Tibial nerve (tissue), 4 donors: ENCODE measurements around the gene GPR153. TPM values are rescaled to one million over a fixed set of nuclear protein-coding genes. Genes with fewer than 3 reads are reported as not detected.

Experiments
- DNase-seq, 2 donors: peaks; one replicate each; pipeline ENCODE4 v3.0.0-alpha.2; 2019; ENCODE audit warnings: low spot score in 2 of 2
- H3K27ac ChIP-seq, 4 donors: fragments of 200-600 bp; sonication (generic) in 3 of 4; one replicate each; pipeline ENCODE4 v1.5.1; 2017 to 2019; ENCODE audit warnings: mild to moderate bottlenecking in 1 of 4
- H3K27me3 ChIP-seq, 2 donors: fragments of 200-600 bp; sonication (generic) in 1 of 2; one replicate each; pipeline versions ENCODE4 v1.5.1 to v1.6.0; 2017 to 2019
- H3K36me3 ChIP-seq, 3 donors: fragments of 200-600 bp; sonication (generic); one replicate each; pipeline ENCODE4 v1.5.1; 2018 to 2019
- H3K4me1 ChIP-seq, 4 donors: fragments of 200-600 bp; sonication (generic) in 3 of 4; one replicate each; pipeline ENCODE4 v1.5.1; 2017 to 2019
- H3K4me3 ChIP-seq, 4 donors: fragments of 200-600 bp; sonication (generic) in 3 of 4; one replicate each; pipeline ENCODE4 v1.5.1; 2017 to 2019; ENCODE audit warnings: mild to moderate bottlenecking in 1 of 4, moderate library complexity in 1 of 4
- H3K9me3 ChIP-seq, 4 donors: fragments of 200-600 bp; sonication (generic) in 3 of 4; one replicate each; pipeline ENCODE4 v1.5.1; 2017 to 2019
- CTCF ChIP-seq, 5 experiments: fragments of 200-600 bp in 3 of 5; fragments of 450-650 bp in 2 of 5; sonication (generic) in 3 of 5; IDR thresholded peaks; one replicate each; pipeline ENCODE4 v1.5.1; 2016 to 2019; ENCODE audit warnings: antibody characterized with exemption in 5 of 5, mild to moderate bottlenecking in 3 of 5, moderate library complexity in 2 of 5
- EP300 ChIP-seq, 2 donors: sonication (generic); formaldehyde crosslinking; IDR thresholded peaks; one replicate each; pipeline ENCODE4 v1.6.1; 2017; ENCODE audit warnings: antibody characterized with exemption in 2 of 2, mild to moderate bottlenecking in 1 of 2
- POLR2A ChIP-seq, 2 donors: fragments of 450-650 bp; IDR thresholded peaks; one replicate each; pipeline ENCODE4 v1.6.1; 2017; ENCODE audit warnings: antibody characterized with exemption in 2 of 2, mild to moderate bottlenecking in 2 of 2, moderate library complexity in 2 of 2
- WGBS, 2 donors: methylation state at CpG; one replicate each; pipeline ENCODE4 v1.1.5; 2018; 5-methylcytosine and 5-hydroxymethylcytosine counted together
- total RNA-seq, 4 donors: library from RNA; depleted of rRNA; stranded (reverse); fragments of >200 nt; gene quantifications; one replicate each; pipeline ENCODE4 v1.1.0, GENCODE V29; 2016

GPR153 gene
- total RNA-seq, 4 donors from 2014 or later, result 10.3 to 12.7 (median 11.3) TPM

DNA sequence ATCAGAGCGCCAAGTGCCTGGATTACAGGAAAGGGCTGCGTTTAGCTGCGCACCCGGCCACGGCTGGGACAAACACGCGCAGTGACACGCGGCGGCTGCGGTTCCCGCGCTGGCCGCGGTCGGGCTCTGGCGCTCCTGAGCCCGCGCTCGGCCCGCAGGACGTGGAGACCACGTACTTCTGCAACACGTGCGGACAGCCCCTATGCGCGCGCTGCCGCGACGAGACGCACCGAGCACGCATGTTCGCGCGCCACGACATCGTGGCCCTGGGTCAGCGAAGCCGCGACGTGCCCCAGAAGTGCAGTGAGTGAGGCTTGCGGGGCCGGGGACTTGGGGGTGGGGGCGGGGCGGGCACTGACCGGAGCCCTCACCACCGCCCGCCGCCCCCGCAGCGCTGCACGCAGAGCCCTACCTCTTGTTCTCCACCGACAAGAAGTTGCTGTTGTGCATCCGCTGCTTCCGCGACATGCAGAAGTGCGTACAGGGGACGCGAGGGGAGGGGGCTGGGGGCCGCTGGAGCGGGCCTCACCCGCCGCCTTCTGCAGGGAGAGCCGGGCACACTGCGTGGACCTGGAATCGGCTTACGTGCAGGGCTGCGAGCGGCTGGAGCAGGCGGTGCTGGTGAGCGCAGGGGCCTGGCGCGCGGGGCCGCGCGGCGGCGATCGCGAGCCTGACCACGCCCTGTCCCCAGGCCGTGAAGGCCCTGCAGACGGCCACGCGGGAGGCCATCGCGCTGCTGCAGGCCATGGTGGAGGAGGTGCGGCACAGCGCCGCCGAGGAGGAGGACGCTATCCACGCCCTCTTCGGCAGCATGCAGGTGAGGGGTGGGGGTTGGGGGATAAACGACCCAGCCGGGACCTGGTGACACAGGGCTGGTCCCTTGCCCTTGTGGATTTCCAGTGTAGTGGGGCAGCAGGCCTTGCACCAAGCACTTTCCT is 51.9 kb downstream of the GPR153 start:
- H3K27me3 ChIP-seq, result peaks cover 0 to 31% of the 10 kb centered on the region in 2 donors
- peak overlapping the region; percentile 36 to 58 (median 50) for H3K4me3 ChIP-seq
- H3K9me3 ChIP-seq, result no peaks in the 10 kb centered on the region
- H3K27ac ChIP-seq, result no peak overlapping the region
- H3K4me1 ChIP-seq, result peaks cover 0 to 55% (median 31%) of the 10 kb centered on the region in 4 donors
- DNase-seq, result no peak
- H3K36me3 ChIP-seq, result peaks cover 0 to 19% (median 0%) of the 10 kb centered on the region in 3 donors
- TF ChIP-seq CTCF (IDR thresholded peaks at IDR 0.05), result peak; percentile 36 to 64 (median 48)
- TF ChIP-seq POLR2A (IDR thresholded peaks at IDR 0.05), result no peak
- WGBS, 2 donors, result 6 to 15% methylated on average over 30 to 56 of the region's 99 CpGs

DNA sequence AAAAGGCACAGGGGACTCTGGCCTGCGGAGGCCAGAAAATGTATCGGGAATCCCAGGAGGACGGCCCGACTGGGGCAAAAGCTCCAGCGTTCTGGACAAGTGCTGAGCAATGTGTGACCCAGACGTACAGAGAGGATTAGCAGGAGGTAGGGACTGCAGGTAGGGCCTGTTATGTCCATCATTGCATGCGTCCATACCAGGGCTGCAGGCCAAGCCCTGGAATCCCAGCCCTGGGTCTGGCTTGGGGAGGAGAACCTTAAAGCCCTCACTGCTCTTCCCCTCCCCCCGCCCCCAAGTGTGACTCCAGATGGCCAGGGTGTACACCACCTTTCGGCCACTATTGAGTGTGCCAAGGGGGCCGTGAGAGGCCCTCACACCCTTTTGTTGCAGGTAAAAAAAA is 53.0 kb downstream of the GPR153 start:
- H3K27ac ChIP-seq, result no peak overlapping the region
- no peaks in the 10 kb centered on the region for H3K9me3 ChIP-seq
- H3K27me3 ChIP-seq, result peaks cover 0 to 31% of the 10 kb centered on the region in 2 donors
- DNase-seq, result no peak
- TF ChIP-seq POLR2A (IDR thresholded peaks at IDR 0.05) (no peak), EP300 (IDR thresholded peaks at IDR 0.05) (no peak), CTCF (IDR thresholded peaks at IDR 0.05) (no peak)
- H3K4me1 ChIP-seq, result peaks cover 0 to 55% (median 31%) of the 10 kb centered on the region in 4 donors
- 70 to 87% methylated on average over 9 to 10 of the region's 10 CpGs for WGBS, 2 donors
- H3K4me3 ChIP-seq, result no peak overlapping the region
- H3K36me3 ChIP-seq, result peaks cover 0 to 17% (median 0%) of the 10 kb centered on the region in 3 donors

- Histone ChIP-seq H3K27ac (no peak overlapping the region), H3K9me3 (no peaks in the 10 kb centered on the region), H3K36me3 (peaks cover 0 to 10% (median 0%) of the 10 kb centered on the region in 3 donors), H3K27me3 (peaks cover 0 to 31% of the 10 kb centered on the region in 2 donors), H3K4me1 (peaks cover 0 to 55% (median 31%) of the 10 kb centered on the region in 4 donors), H3K4me3 (no peak overlapping the region)
- 64 to 78% methylated on average over 14 to 19 of the region's 19 CpGs for WGBS, 2 donors
- DNase-seq, result no peak
- TF ChIP-seq EP300 (IDR thresholded peaks at IDR 0.05), result no peak
- TF ChIP-seq CTCF (IDR thresholded peaks at IDR 0.05), result no peak
- no peak for TF ChIP-seq POLR2A (IDR thresholded peaks at IDR 0.05)
Measured at GRCh38 chr1:6207075-6207885, 53.6 kb downstream of the GPR153 start.

- WGBS, 2 donors, result 0 to 18% methylated on average over 4 to 16 of the region's 25 CpGs
- TF ChIP-seq POLR2A (IDR thresholded peaks at IDR 0.05) (no peak), CTCF (IDR thresholded peaks at IDR 0.05) (no peak), EP300 (IDR thresholded peaks at IDR 0.05) (no peak)
- Histone ChIP-seq H3K27me3 (peaks cover 0 to 31% of the 10 kb centered on the region in 2 donors), H3K4me1 (peaks cover 0 to 55% (median 31%) of the 10 kb centered on the region in 4 donors), H3K27ac (peak overlapping the region in 2 of 4 donors; percentile 12 to 57), H3K36me3 (peaks cover 0 to 8% (median 0%) of the 10 kb centered on the region in 3 donors), H3K4me3 (peak overlapping the region; percentile 21 to 54 (median 40)), H3K9me3 (no peaks in the 10 kb centered on the region)
- no peak for DNase-seq
Measured at GRCh38 chr1:6206520-6206855, 54.4 kb downstream of the GPR153 start.
